Activated T-cell treated with anti-CD3 and anti-CD28 coated beads, Interleukin-2, amount 50 U/mL, for 48 hours (primary cell): Measurements from ENCODE around the gene BICDL1.
"Not testable (repeated sequence)": the region's sequence is repeated elsewhere in the genome, so short reads cannot be mapped to it uniquely, and the experiment has no call there.

Experiments
- DNase-seq, 2 experiments: peaks; one replicate each; pipeline ENCODE4 v3.0.0-alpha.2; 2020

BICDL1 gene

GRCh38 chr12:119988472-119989360 is at the start of gene BICDL1:
Gene BICDL1, plus strand, starts transcription at chr12:119989236. Its CDS starts 633 bp downstream, at chr12:119989869.
- DNase-seq, result peak; percentile 97 to 99

GRCh38 chr12:119940897-119941296 is 48.1 kb upstream of the BICDL1 start:
- no peak for DNase-seq

- DNase-seq, result no peak
These were observed 46.6 kb upstream of the BICDL1 start for GRCh38 chr12:119942386-119942785.

GRCh38 chr12:119946213-119946612 is 42.8 kb upstream of the BICDL1 start:
- DNase-seq, result no peak

- DNase-seq, result no peak
These were observed 39.9 kb upstream of the BICDL1 start for GRCh38 chr12:119949145-119949544.

GRCh38 chr12:119949594-119949993 is 39.4 kb upstream of the BICDL1 start:
- DNase-seq, result no peak

GRCh38 chr12:119956047-119956446 is 33.0 kb upstream of the BICDL1 start:
- DNase-seq, result no peak

GRCh38 chr12:119957135-119957534 is 31.9 kb upstream of the BICDL1 start:
- DNase-seq, result no peak

- DNase-seq, result no peak
These were observed 29.6 kb upstream of the BICDL1 start for GRCh38 chr12:119959435-119959834.

GRCh38 chr12:119964123-119964522 is 24.9 kb upstream of the BICDL1 start:
- no peak for DNase-seq

GRCh38 chr12:119964929-119965328 is 24.1 kb upstream of the BICDL1 start:
- DNase-seq, result no peak

GRCh38 chr12:119980242-119980641 is 8.8 kb upstream of the BICDL1 start:
- DNase-seq, result no peak

GRCh38 chr12:119980702-119981101 is 8.3 kb upstream of the BICDL1 start:
- DNase-seq, result not testable (repeated sequence)

- DNase-seq, result peak in 1 of 2 experiments; percentile 54
These were observed 310 bp downstream of the BICDL1 start for GRCh38 chr12:119989361-119989730.

- peak; percentile 77 to 84 for DNase-seq
These were observed 820 bp downstream of the BICDL1 start for GRCh38 chr12:119989731-119990381.

- no peak for DNase-seq
These were observed 1.4 kb downstream of the BICDL1 start for GRCh38 chr12:119990382-119990874.

- no peak for DNase-seq
These were observed 3.2 kb downstream of the BICDL1 start for GRCh38 chr12:119992129-119992705.

- no peak for DNase-seq
These were observed 6.0 kb downstream of the BICDL1 start for GRCh38 chr12:119994892-119995658.

- no peak for DNase-seq
These were observed 7.4 kb downstream of the BICDL1 start for GRCh38 chr12:119996417-119996816.

- no peak for DNase-seq
These were observed 9.6 kb downstream of the BICDL1 start for GRCh38 chr12:119998471-119999245.

- no peak for DNase-seq
These were observed 11.5 kb downstream of the BICDL1 start for GRCh38 chr12:120000556-120000955.
